Esophagus (tissue), 2 donors: ENCODE measurements around the gene ARL5C. TPM values are rescaled to one million over a fixed set of nuclear protein-coding genes. Genes with fewer than 3 reads are reported as not detected.
"Not testable (repeated sequence)": the region's sequence is repeated elsewhere in the genome, so short reads cannot be mapped to it uniquely, and the experiment has no call there.

ENCODE experiments used
- H3K27ac ChIP-seq, 2 donors: one replicate each; pipeline ENCODE4 v1.5.1; 2013; ENCODE audit warnings: low read depth in 2 of 2, mild to moderate bottlenecking in 2 of 2, inconsistent platforms in 1 of 2, low read length in 1 of 2, moderate library complexity in 1 of 2
- H3K27me3 ChIP-seq, 2 donors: one replicate each; pipeline ENCODE4 v1.6.1; 2013; ENCODE audit warnings: low read length in 2 of 2, control low read depth in 1 of 2, mild to moderate bottlenecking in 1 of 2; ENCODE audit not compliant: insufficient read depth in 2 of 2, control insufficient read depth in 1 of 2
- H3K36me3 ChIP-seq, 2 donors: one replicate each; pipeline ENCODE4 v1.6.1; 2013; ENCODE audit warnings: low read length in 1 of 2; ENCODE audit not compliant: control insufficient read depth in 2 of 2, insufficient read depth in 2 of 2
- H3K4me1 ChIP-seq, 2 donors: one replicate each; pipeline ENCODE4 v1.6.1; 2013; ENCODE audit warnings: low read length in 1 of 2; ENCODE audit not compliant: control insufficient read depth in 2 of 2, insufficient read depth in 2 of 2
- H3K4me3 ChIP-seq, 2 donors: one replicate each; pipeline ENCODE4 v1.5.1; 2013; ENCODE audit warnings: low read length in 2 of 2, mild to moderate bottlenecking in 2 of 2, low read depth in 1 of 2, moderate library complexity in 1 of 2
- H3K9me3 ChIP-seq, 2 donors: one replicate each; pipeline ENCODE4 v1.6.1; 2013; ENCODE audit warnings: mild to moderate bottlenecking in 2 of 2, low read depth in 1 of 2, low read length in 1 of 2, moderate library complexity in 1 of 2; ENCODE audit not compliant: control insufficient read depth in 2 of 2, insufficient read depth in 1 of 2
- WGBS, 2 donors: extraction: QIAGEN DNeasy Blood & Tissue Kit; methylation state at CpG; one replicate each; pipeline ENCODE4 v1.1.7; 2013; 5-methylcytosine and 5-hydroxymethylcytosine counted together
- polyA plus RNA-seq, 2 donors: library from polyadenylated mRNA; stranded (reverse); fragments of 200-250 nt; gene quantifications; one replicate each; pipeline ENCODE4 v1.2.3, GENCODE V29; 2013
- donor health status: healthy with polysubstance abuse.
- donor health status: Bipolar disorder and iron deficiency.

The ARL5C gene
- polyA plus RNA-seq, 2 donors = not detected

- Histone ChIP-seq H3K27ac (no peak overlapping the region), H3K27me3 (no peaks in the 10 kb centered on the region), H3K4me1 (peaks cover 0 to 2% of the 10 kb centered on the region in 2 donors), H3K9me3 (no peaks in the 10 kb centered on the region), H3K4me3 (no peak overlapping the region), H3K36me3 (no peaks in the 10 kb centered on the region)
- 49 to 67% methylated on average over 9 of the region's 9 CpGs for WGBS, 2 donors
Observed at GRCh38 chr17:39123627-39124026, 42.3 kb downstream of the ARL5C start.

GRCh38 chr17:39122991-39123390 lies 43.0 kb downstream of the ARL5C start:
- no peaks in the 10 kb centered on the region for H3K9me3 ChIP-seq
- H3K4me3 ChIP-seq = no peak overlapping the region
- H3K27me3 ChIP-seq = no peaks in the 10 kb centered on the region
- H3K27ac ChIP-seq = no peak overlapping the region
- H3K4me1 ChIP-seq = peaks cover 0 to 2% of the 10 kb centered on the region in 2 donors
- H3K36me3 ChIP-seq = no peaks in the 10 kb centered on the region
- 93 to 94% methylated on average over 7 of the region's 7 CpGs for WGBS, 2 donors

DNA sequence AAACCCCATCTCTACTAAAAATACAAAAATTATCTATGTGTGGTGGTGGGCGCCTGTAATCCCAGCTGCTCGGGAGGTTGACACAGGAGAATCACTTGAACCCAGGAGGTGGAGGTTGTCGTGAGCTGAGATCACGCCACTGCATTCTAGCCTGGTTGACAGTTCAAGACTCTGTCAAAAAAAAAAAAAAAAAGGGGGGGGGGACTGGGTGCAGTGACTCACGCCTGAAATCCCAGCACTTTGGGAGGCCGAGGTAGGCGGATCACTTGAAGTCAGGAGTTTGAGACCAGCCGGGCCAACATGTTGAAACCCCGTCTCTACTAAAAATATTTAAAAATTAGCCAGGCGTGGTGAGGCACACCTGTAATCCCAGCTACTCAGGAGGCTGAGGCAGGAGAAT lies 44.0 kb downstream of the ARL5C start:
- H3K4me1 ChIP-seq, H3K9me3 ChIP-seq, H3K27me3 ChIP-seq, H3K4me3 ChIP-seq, H3K27ac ChIP-seq, H3K36me3 ChIP-seq: not testable (repeated sequence)
- WGBS, 2 donors = 82 to 85% methylated on average over 10 of the region's 10 CpGs

DNA sequence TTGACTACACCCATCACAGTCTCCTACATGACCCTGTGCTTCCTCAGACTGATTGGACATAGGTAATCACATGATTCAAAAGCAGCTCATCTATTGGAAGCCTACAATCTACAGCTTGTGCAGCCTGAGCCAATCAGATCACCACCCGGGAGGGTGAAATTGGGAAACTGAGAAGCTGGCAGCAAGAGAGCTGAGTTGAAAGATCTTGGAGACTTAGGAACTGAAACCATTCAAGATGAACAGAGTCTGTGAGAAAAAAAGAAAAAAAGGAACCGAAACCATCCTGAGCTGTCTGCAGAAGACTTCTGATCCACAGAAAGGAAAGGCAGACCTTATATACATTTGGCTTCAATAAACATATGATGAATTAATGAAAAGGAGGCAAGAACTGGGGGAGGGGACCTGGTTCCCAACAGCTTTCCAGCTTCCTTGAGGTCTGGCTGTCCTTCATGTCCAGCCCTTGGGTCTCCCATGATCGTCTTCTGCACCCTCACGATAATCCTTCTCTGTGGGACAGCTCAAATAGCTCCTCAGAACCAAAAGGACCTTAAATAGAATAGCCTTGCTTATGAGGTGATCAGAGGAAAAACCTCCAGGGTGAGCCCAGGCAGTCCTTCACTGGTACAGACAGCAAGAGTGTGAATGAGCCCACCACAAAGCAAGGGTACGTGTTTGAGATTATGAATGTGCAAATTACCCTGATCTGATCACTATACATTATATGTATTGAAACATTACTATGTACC lies 47.1 kb downstream of the ARL5C start:
- Histone ChIP-seq H3K4me3 (no peak overlapping the region), H3K27ac (no peak overlapping the region), H3K36me3 (no peaks in the 10 kb centered on the region), H3K27me3 (no peaks in the 10 kb centered on the region), H3K9me3 (no peaks in the 10 kb centered on the region), H3K4me1 (peaks cover 2% of the 10 kb centered on the region in 2 donors)
- 88 to 89% methylated on average over 5 of the region's 5 CpGs for WGBS, 2 donors

DNA sequence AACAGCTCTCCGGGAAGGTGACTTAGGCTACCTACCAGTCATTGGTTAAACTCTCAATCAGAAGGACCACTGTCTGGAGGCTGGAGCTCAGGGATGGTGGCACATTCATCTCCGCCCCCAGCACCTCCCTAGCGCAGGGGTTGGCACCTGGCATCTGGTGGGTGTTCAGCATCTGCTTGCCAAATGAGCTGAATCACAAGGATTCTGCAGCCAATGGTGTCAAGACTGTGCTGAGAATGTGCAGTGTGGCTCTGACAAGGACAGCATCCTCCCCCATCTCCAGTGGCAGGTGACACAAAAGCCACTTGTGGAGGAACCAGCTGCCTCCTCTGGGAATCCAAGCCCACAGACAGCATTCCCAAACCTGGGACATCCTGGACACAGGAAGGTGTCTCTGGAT lies 49.7 kb downstream of the ARL5C start:
- Histone ChIP-seq H3K36me3 (no peaks in the 10 kb centered on the region), H3K9me3 (no peaks in the 10 kb centered on the region)
- 58 to 86% methylated on average over 3 of the region's 3 CpGs for WGBS, 2 donors

GRCh38 chr17:39115135-39115534 lies 50.8 kb downstream of the ARL5C start:
- Histone ChIP-seq H3K4me1 (peaks cover 0 to 2% of the 10 kb centered on the region in 2 donors), H3K4me3 (no peak overlapping the region), H3K27me3 (no peaks in the 10 kb centered on the region), H3K36me3 (no peaks in the 10 kb centered on the region), H3K27ac (no peak overlapping the region), H3K9me3 (no peaks in the 10 kb centered on the region)
- 58 to 59% methylated on average over 5 of the region's 5 CpGs for WGBS, 2 donors

More for the DNA sequence above, 49.7 kb downstream of the ARL5C start:
- Histone ChIP-seq H3K27ac (no peak overlapping the region), H3K4me1 (peaks cover 0 to 2% of the 10 kb centered on the region in 2 donors), H3K4me3 (no peak overlapping the region), H3K27me3 (no peaks in the 10 kb centered on the region)

GRCh38 chr17:39114723-39115122 lies 51.2 kb downstream of the ARL5C start:
- Histone ChIP-seq H3K4me1 (peaks cover 0 to 2% of the 10 kb centered on the region in 2 donors), H3K4me3 (no peak overlapping the region), H3K27ac (no peak overlapping the region), H3K27me3 (no peaks in the 10 kb centered on the region), H3K36me3 (no peaks in the 10 kb centered on the region), H3K9me3 (no peaks in the 10 kb centered on the region)
- WGBS, 2 donors = 76 to 83% methylated on average over 14 of the region's 14 CpGs

- no peaks in the 10 kb centered on the region for H3K9me3 ChIP-seq
- WGBS, 2 donors = 91 to 94% methylated on average over 2 of the region's 2 CpGs
- no peaks in the 10 kb centered on the region for H3K27me3 ChIP-seq
- no peaks in the 10 kb centered on the region for H3K36me3 ChIP-seq
- no peak overlapping the region for H3K27ac ChIP-seq
- no peak overlapping the region for H3K4me3 ChIP-seq
- H3K4me1 ChIP-seq = peaks cover 0 to 2% of the 10 kb centered on the region in 2 donors
Observed at GRCh38 chr17:39113871-39114270, 52.1 kb downstream of the ARL5C start.

- Histone ChIP-seq H3K9me3 (no peaks in the 10 kb centered on the region), H3K4me1 (peaks cover 0 to 2% of the 10 kb centered on the region in 2 donors), H3K36me3 (no peaks in the 10 kb centered on the region), H3K4me3 (no peak overlapping the region), H3K27me3 (no peaks in the 10 kb centered on the region), H3K27ac (no peak overlapping the region)
- WGBS, 2 donors = 54 to 64% methylated on average over 19 of the region's 19 CpGs
Observed at GRCh38 chr17:39110435-39111136, 55.4 kb downstream of the ARL5C start.
